NT2/D1 (cell line): ENCODE data around the gene SLC7A14.
A peak's percentile ranks its signal among the peaks of the same experiment; 100 is the strongest.

Experiments
- DNase-seq: peaks from one replicate; pipeline ENCODE4 v3.0.0-alpha.2; 2011; ENCODE audit warnings: low read depth, low spot score
- H3K27me3 ChIP-seq: 2 replicates; pipeline ENCODE4 v1.6.0; 2011; ENCODE audit warnings: mild to moderate bottlenecking; ENCODE audit not compliant: insufficient read length, insufficient read depth
- H3K36me3 ChIP-seq: 2 replicates; pipeline ENCODE4 v1.6.1; 2011; ENCODE audit warnings: mild to moderate bottlenecking, low read length, mixed read lengths; ENCODE audit not compliant: insufficient read depth, insufficient read length
- H3K4me1 ChIP-seq: 2 replicates; pipeline ENCODE4 v1.5.1; 2011; ENCODE audit not compliant: insufficient read depth, insufficient read length
- H3K4me3 ChIP-seq: 2 replicates; pipeline ENCODE4 v1.5.1; 2011; ENCODE audit warnings: low read depth; ENCODE audit not compliant: insufficient read length
- H3K9ac ChIP-seq: 2 replicates; pipeline ENCODE4 v1.6.0; 2011; ENCODE audit warnings: low read depth; ENCODE audit not compliant: insufficient read length
- H3K9me3 ChIP-seq: 2 replicates; pipeline ENCODE4 v1.5.1; 2011; ENCODE audit warnings: mild to moderate bottlenecking, low read length; ENCODE audit not compliant: insufficient read depth
- SUZ12 ChIP-seq: IDR thresholded peaks from 2 replicates; pipeline ENCODE4 v1.6.1; 2011; ENCODE audit not compliant: insufficient read length, insufficient read depth; ENCODE audit errors: extremely low read depth
- YY1 ChIP-seq: IDR thresholded peaks from 2 replicates; pipeline ENCODE4 v1.6.1; 2011; ENCODE audit not compliant: insufficient read length, insufficient read depth
- ZNF274 ChIP-seq: IDR thresholded peaks from 2 replicates; pipeline ENCODE4 v1.6.1; 2011; ENCODE audit warnings: mild to moderate bottlenecking, low read depth, low read length

SLC7A14 gene

GRCh38 chr3:170508839-170509238 lies 77.0 kb downstream of the SLC7A14 start:
- no peak for TF ChIP-seq YY1
- TF ChIP-seq SUZ12, result no peak
- no peak for TF ChIP-seq ZNF274
- H3K27me3 ChIP-seq, result no peaks in the 10 kb centered on the region
- H3K9ac ChIP-seq, result no peak overlapping the region
- no peaks in the 10 kb centered on the region for H3K9me3 ChIP-seq
- H3K4me1 ChIP-seq, result no peaks in the 10 kb centered on the region
- no peak for DNase-seq
- no peaks in the 10 kb centered on the region for H3K36me3 ChIP-seq
- H3K4me3 ChIP-seq, result no peak overlapping the region

DNA sequence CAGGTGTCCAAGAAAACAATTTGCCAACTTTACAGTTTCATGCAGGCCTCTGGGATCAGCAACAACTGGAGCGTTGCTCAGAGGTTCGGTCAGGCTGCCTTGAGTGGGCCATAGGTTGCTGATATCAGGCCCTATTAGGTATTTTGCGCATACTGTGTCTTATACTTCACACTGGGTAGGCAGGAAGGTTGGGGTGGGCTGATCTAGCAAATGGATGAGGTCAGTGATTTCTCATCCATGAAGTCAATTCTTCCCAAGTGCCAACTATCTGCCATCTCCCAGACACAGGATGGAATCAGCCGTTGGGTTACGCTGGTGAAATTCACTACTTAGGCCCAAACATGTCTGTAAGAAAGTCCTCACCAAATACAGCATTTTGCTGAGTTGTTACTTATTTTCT lies 77.6 kb downstream of the SLC7A14 start:
- Histone ChIP-seq H3K36me3 (no peaks in the 10 kb centered on the region), H3K27me3 (no peaks in the 10 kb centered on the region), H3K9ac (no peak overlapping the region), H3K9me3 (no peaks in the 10 kb centered on the region), H3K4me1 (no peaks in the 10 kb centered on the region), H3K4me3 (no peak overlapping the region)
- TF ChIP-seq ZNF274 (no peak), SUZ12 (no peak), YY1 (no peak)
- no peak for DNase-seq

DNA sequence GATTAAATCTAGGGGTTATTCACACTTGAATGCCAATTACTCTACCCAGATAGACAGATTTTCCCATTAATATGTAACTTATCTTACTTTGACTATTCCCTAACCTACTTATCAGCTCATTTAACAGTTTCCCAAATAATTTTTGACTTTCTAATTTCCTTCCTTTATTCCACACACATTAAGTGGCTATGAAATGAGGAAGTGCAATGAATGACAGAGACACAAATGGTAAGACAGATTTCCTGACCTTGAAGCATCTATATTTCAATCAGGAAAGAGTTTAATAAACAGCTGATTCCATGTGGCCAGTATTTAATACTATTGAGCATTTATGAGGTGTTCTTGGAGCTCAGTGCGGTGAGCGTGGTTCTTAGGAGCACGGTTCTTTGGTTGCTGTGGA lies 78.8 kb downstream of the SLC7A14 start:
- no peaks in the 10 kb centered on the region for H3K4me1 ChIP-seq
- no peak for DNase-seq
- no peaks in the 10 kb centered on the region for H3K9me3 ChIP-seq
- no peak for TF ChIP-seq SUZ12
- no peak for TF ChIP-seq YY1
- no peak for TF ChIP-seq ZNF274
- no peaks in the 10 kb centered on the region for H3K36me3 ChIP-seq
- no peak overlapping the region for H3K9ac ChIP-seq
- no peaks in the 10 kb centered on the region for H3K27me3 ChIP-seq
- no peak overlapping the region for H3K4me3 ChIP-seq

DNA sequence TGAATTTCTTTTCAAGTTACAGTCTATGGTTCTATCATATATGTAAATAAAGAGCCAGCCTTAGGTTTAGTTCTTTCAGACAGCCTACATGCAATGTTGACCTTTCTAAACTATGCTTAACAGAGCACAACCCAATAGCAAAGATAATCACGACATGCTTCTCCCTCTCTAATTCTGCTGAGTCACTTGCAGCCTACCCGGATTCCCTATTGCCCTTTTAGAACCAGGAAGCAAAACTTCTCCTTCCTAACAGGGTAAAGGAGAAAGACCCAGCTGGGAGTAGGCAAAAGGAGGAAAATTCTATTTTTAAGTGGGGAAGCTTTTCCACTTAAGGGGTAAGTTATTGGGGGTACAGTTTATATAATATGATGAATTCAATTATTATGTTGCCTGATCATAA lies 79.3 kb downstream of the SLC7A14 start:
- Histone ChIP-seq H3K9me3 (no peaks in the 10 kb centered on the region), H3K27me3 (no peaks in the 10 kb centered on the region), H3K36me3 (no peaks in the 10 kb centered on the region), H3K9ac (no peak overlapping the region), H3K4me3 (no peak overlapping the region), H3K4me1 (no peaks in the 10 kb centered on the region)
- TF ChIP-seq SUZ12 (no peak), YY1 (no peak)
- DNase-seq, result no peak

DNA sequence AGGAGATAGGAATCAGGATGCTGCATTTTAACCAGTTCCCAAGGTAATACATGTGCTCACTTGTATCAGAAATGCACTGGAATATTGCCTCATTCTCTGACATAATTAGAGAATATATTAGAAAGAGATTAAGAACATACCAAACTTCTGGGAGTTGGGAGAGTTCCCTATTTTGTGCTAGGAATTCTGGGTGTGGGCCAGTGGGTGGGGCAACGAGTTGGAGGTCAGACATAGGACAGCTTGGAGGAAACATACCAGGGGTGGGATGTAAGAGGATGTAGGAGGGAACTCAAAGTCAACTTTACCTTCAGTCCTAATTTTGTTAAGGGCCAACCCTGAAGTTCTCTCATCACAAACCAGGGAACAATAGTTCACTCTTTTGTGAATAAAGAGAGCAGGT lies 83.6 kb downstream of the SLC7A14 start:
- TF ChIP-seq YY1 (no peak), ZNF274 (no peak)
- no peaks in the 10 kb centered on the region for H3K27me3 ChIP-seq
- no peak overlapping the region for H3K4me3 ChIP-seq
- DNase-seq, result no peak
- H3K9me3 ChIP-seq, result no peaks in the 10 kb centered on the region
- no peak overlapping the region for H3K9ac ChIP-seq
- no peaks in the 10 kb centered on the region for H3K36me3 ChIP-seq
- H3K4me1 ChIP-seq, result no peaks in the 10 kb centered on the region

- H3K36me3 ChIP-seq, result no peaks in the 10 kb centered on the region
- no peaks in the 10 kb centered on the region for H3K4me1 ChIP-seq
- H3K4me3 ChIP-seq, result no peak overlapping the region
- TF ChIP-seq YY1 (no peak), ZNF274 (no peak)
- H3K9ac ChIP-seq, result no peak overlapping the region
- no peak for DNase-seq
- no peaks in the 10 kb centered on the region for H3K9me3 ChIP-seq
- H3K27me3 ChIP-seq, result no peaks in the 10 kb centered on the region
Observed at GRCh38 chr3:170500995-170501394, 84.9 kb downstream of the SLC7A14 start.

DNA sequence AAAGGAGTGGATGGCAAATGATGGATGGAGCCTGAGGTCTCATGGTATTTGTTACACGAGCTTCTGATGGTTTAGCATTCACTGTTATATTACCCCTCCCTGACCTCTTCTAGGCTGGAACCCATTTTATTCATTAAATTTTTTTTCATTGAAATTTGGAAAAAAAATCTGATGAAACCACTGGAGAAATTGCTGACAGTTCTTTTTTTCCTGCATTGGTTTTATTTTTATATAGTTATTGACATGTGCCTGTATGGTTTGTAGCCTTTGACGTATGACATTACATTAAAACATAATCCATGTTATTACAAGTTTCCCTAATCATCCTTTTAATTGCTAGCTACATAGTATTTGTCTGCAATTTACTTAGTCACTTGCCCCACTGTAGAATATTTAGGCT lies 85.4 kb downstream of the SLC7A14 start:
- no peak for DNase-seq
- Histone ChIP-seq H3K27me3 (no peaks in the 10 kb centered on the region), H3K9me3 (no peaks in the 10 kb centered on the region), H3K36me3 (no peaks in the 10 kb centered on the region), H3K9ac (no peak overlapping the region), H3K4me3 (no peak overlapping the region), H3K4me1 (no peaks in the 10 kb centered on the region)
- no peak for TF ChIP-seq SUZ12

DNA sequence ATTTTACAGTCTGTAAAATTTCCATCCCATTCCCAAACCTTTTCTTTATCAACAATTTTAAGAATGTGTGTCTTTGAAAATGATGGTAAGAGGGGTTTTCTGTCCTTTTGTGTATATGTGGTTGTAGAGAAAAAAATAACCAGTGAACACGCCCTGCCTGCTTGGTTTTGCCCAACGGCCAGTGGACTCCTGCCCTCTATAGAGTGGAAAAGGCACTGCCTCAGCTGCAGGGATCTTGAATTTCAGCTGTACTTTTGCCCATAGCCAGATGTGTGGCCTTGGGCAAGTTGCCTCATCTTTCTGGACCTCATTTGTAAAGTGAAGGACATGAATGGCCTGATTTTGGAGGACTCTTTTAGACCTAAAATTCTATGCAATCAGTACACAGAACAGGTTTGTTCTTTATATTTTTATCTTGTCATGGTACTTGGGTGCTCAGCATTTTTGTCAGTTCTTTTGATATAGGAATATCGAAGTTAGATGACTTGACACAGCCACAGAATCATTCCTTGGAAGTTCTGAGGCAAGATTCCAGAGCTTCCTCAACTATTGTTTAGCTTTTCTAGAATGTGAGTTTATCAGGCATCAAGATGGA lies 86.2 kb downstream of the SLC7A14 start:
- H3K36me3 ChIP-seq, result no peaks in the 10 kb centered on the region
- no peaks in the 10 kb centered on the region for H3K9me3 ChIP-seq
- peak; percentile 23 for DNase-seq
- H3K4me1 ChIP-seq, result no peaks in the 10 kb centered on the region
- no peak for TF ChIP-seq YY1
- TF ChIP-seq ZNF274, result no peak
- H3K9ac ChIP-seq, result no peak overlapping the region
- no peak overlapping the region for H3K4me3 ChIP-seq
- no peaks in the 10 kb centered on the region for H3K27me3 ChIP-seq
